Measurements from ENCODE around the gene DCAF10. TPM values are rescaled to one million over a fixed set of nuclear protein-coding genes. Genes with fewer than 3 reads are reported as not detected.

Gene DCAF10
- total and polyA plus RNA-seq, 2 of the 8 experiments (the other 6 are each of a cell fraction or from before 2014, with no cell fraction given): 7.1 to 15.0 TPM

DNA sequence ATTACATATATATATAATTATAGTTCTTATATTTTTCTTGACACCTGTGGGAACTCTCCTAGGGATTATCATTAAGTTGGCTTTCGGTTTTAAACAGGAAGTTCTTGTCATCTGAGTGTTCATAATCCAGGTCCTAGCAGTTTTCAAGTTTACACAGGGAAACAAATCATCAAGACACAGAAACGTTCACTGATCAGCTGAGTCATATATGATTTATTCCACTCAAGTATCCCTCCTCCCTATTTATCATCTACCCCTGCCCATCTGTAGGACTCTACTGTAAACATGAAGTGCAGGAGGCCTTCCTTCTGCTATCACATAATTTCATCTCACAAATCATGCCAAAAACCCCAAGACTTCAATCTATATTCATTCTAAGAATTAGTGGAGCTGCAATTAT is 97.1 kb downstream of the DCAF10 start (continued):
- TF ChIP-seq, protein P1, sequence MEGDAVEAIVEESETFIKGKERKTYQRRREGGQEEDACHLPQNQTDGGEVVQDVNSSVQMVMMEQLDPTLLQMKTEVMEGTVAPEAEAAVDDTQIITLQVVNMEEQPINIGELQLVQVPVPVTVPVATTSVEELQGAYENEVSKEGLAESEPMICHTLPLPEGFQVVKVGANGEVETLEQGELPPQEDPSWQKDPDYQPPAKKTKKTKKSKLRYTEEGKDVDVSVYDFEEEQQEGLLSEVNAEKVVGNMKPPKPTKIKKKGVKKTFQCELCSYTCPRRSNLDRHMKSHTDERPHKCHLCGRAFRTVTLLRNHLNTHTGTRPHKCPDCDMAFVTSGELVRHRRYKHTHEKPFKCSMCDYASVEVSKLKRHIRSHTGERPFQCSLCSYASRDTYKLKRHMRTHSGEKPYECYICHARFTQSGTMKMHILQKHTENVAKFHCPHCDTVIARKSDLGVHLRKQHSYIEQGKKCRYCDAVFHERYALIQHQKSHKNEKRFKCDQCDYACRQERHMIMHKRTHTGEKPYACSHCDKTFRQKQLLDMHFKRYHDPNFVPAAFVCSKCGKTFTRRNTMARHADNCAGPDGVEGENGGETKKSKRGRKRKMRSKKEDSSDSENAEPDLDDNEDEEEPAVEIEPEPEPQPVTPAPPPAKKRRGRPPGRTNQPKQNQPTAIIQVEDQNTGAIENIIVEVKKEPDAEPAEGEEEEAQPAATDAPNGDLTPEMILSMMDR (IDR thresholded peaks at IDR 0.05; ENCODE audit: control extremely low read depth in 1 of 3, insufficient read depth in 1 of 3, low read depth in 1 of 3, low read length in 3 of 3): no peak
- TF ChIP-seq CBX5 (IDR thresholded peaks at IDR 0.05; ENCODE audit: low read depth, low read length) (no peak), SIX5 (IDR thresholded peaks at IDR 0.05; ENCODE audit: low read depth, low read length) (no peak), SP2 (IDR thresholded peaks at IDR 0.05; ENCODE audit: low read length) (no peak)
- TF ChIP-seq, protein P2, sequence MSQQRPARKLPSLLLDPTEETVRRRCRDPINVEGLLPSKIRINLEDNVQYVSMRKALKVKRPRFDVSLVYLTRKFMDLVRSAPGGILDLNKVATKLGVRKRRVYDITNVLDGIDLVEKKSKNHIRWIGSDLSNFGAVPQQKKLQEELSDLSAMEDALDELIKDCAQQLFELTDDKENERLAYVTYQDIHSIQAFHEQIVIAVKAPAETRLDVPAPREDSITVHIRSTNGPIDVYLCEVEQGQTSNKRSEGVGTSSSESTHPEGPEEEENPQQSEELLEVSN (IDR thresholded peaks at IDR 0.05): no peak

Measured in H1 (cell line).